Right ventricle myocardium superior (tissue), 1 donor: Measurements from ENCODE around the gene ISY1. TPM values are rescaled to one million over a fixed set of nuclear protein-coding genes. Genes with fewer than 3 reads are reported as not detected.
"Not testable (repeated sequence)": the region's sequence is repeated elsewhere in the genome, so short reads cannot be mapped to it uniquely, and the experiment has no call there.

ENCODE experiments used
- ATAC-seq: fragments of 200-7000 bp; cut with Tn5 transposase; one replicate; pipeline ENCODE4 v1.9.1; 2020; ENCODE audit warnings: mild to moderate bottlenecking; ENCODE audit not compliant: poor library complexity
- DNase-seq: peaks from one replicate; pipeline ENCODE4 v3.0.0-alpha.2; 2020
- intact Hi-C: fragments of 100-400 bp; cut with DNase I; formaldehyde crosslinking; loops from one replicate; pipeline ENCODE4 v1.11.2; 2022
- total RNA-seq: library from RNA; stranded (reverse); fragmentation: NEBNext Ultra II Directional; extraction: Animal tissue kit (Norgen Biotek cat#: 25700); gene quantifications from one replicate; pipeline ENCODE4 v1.2.1, GENCODE V29; 2021
- donor health status: DM: no; HTN: yes; CAD: no; lungs with severe emphysema.

Gene ISY1
- total RNA-seq, 1 donor from 2014 or later: 28.0 TPM

- DNase-seq: no peak
- no peak for ATAC-seq
- intact Hi-C loops: no loop called here
These were observed 15.2 kb upstream of the ISY1 start for GRCh38 chr3:129176051-129176450.

GRCh38 chr3:129173725-129174124 lies 12.9 kb upstream of the ISY1 start:
- intact Hi-C loops: no loop called here
- no peak for DNase-seq
- no peak for ATAC-seq

GRCh38 chr3:129173206-129173605 lies 12.3 kb upstream of the ISY1 start:
- intact Hi-C loops: no loop called here
- DNase-seq (no peak), ATAC-seq (peak; percentile 54)

- intact Hi-C loops: no loop called here
These were observed 5.9 kb upstream of the ISY1 start for GRCh38 chr3:129166579-129167332.

GRCh38 chr3:129165594-129165993 lies 4.7 kb upstream of the ISY1 start:
- DNase-seq, ATAC-seq, intact Hi-C loops: not testable (repeated sequence)

More at GRCh38 chr3:129166579-129167332, 5.9 kb upstream of the ISY1 start:
- DNase-seq (no peak), ATAC-seq (no peak)

GRCh38 chr3:129164500-129164899 lies 3.6 kb upstream of the ISY1 start:
- ATAC-seq (no peak), DNase-seq (no peak)
- intact Hi-C loops: no loop called here

GRCh38 chr3:129162729-129163579 lies 2.1 kb upstream of the ISY1 start:
- intact Hi-C loops: no loop called here
- ATAC-seq (no peak), DNase-seq (no peak)

- intact Hi-C loops: no loop called here
- ATAC-seq: peak; percentile 2
- no peak for DNase-seq
These were observed 1.0 kb upstream of the ISY1 start for GRCh38 chr3:129161860-129162271.

GRCh38 chr3:129144786-129145185 lies 16.1 kb downstream of the ISY1 start:
- intact Hi-C loops: no loop called here

GRCh38 chr3:129141011-129141410 lies 19.9 kb downstream of the ISY1 start:
- intact Hi-C loops, ATAC-seq, DNase-seq: not testable (repeated sequence)

More at GRCh38 chr3:129144786-129145185, 16.1 kb downstream of the ISY1 start:
- no peak for ATAC-seq
- no peak for DNase-seq

- intact Hi-C loops: no loop called here
- DNase-seq (no peak), ATAC-seq (no peak)
These were observed 21.0 kb downstream of the ISY1 start for GRCh38 chr3:129139911-129140310.

GRCh38 chr3:129136275-129136674 lies 24.6 kb downstream of the ISY1 start:
- intact Hi-C loops, DNase-seq, ATAC-seq: not testable (repeated sequence)

GRCh38 chr3:129132097-129132866 lies 28.6 kb downstream of the ISY1 start:
- DNase-seq (no peak), ATAC-seq (peak; percentile 46)
- intact Hi-C loops: no loop called here

GRCh38 chr3:129131465-129132088 lies 29.3 kb downstream of the ISY1 start:
- ATAC-seq: no peak
- intact Hi-C loops: no loop called here
- DNase-seq: no peak

GRCh38 chr3:129130291-129130813 lies 30.5 kb downstream of the ISY1 start:
- DNase-seq (no peak), ATAC-seq (no peak)
- intact Hi-C loops: no loop called here

- intact Hi-C loops: no loop called here
- DNase-seq (no peak), ATAC-seq (no peak)
These were observed 32.3 kb downstream of the ISY1 start for GRCh38 chr3:129128357-129129155.

- intact Hi-C loops: no loop called here
- DNase-seq (no peak), ATAC-seq (no peak)
These were observed 34.1 kb downstream of the ISY1 start for GRCh38 chr3:129126726-129127280.
